HUDEP-2 (cell line): Measurements from ENCODE around the gene FAM47B.

Experiments
- DNase-seq, 76 experiments: peaks; one replicate each; lab custom pipeline; 2025; ENCODE audit not compliant: unreplicated experiment in 76 of 76; lab: John Stamatoyannopoulos, UW

The FAM47B gene

GRCh38 chrX:34942496-34942895 is at the start of gene FAM47B:
Gene FAM47B, plus strand, starts transcription at chrX:34942796. Its CDS starts 36 bp downstream, at chrX:34942832.
- DNase-seq: no peak

- no peak for DNase-seq
These were observed 48.9 kb upstream of the FAM47B start for GRCh38 chrX:34893741-34894140.

GRCh38 chrX:34900691-34901090 is 41.9 kb upstream of the FAM47B start:
- no peak for DNase-seq

- no peak for DNase-seq
These were observed 40.8 kb upstream of the FAM47B start for GRCh38 chrX:34901761-34902160.

- DNase-seq: no peak
These were observed 39.3 kb upstream of the FAM47B start for GRCh38 chrX:34903316-34903715.

- no peak for DNase-seq
These were observed 33.4 kb upstream of the FAM47B start for GRCh38 chrX:34909151-34909550.

- DNase-seq: no peak
These were observed 27.0 kb upstream of the FAM47B start for GRCh38 chrX:34915463-34916225.

GRCh38 chrX:34917146-34917545 is 25.4 kb upstream of the FAM47B start:
- no peak for DNase-seq

GRCh38 chrX:34918091-34918736 is 24.4 kb upstream of the FAM47B start:
- DNase-seq: no peak

- no peak for DNase-seq
These were observed 23.7 kb upstream of the FAM47B start for GRCh38 chrX:34918856-34919255.

- no peak for DNase-seq
These were observed 14.7 kb upstream of the FAM47B start for GRCh38 chrX:34927866-34928265.

GRCh38 chrX:34943235-34943634 is 639 bp downstream of the FAM47B start:
- DNase-seq: no peak

- no peak for DNase-seq
These were observed 14.3 kb downstream of the FAM47B start for GRCh38 chrX:34956916-34957315.

GRCh38 chrX:34961662-34962061 is 19.1 kb downstream of the FAM47B start:
- DNase-seq: no peak

- no peak for DNase-seq
These were observed 29.6 kb downstream of the FAM47B start for GRCh38 chrX:34972206-34972605.

- DNase-seq: no peak
These were observed 35.6 kb downstream of the FAM47B start for GRCh38 chrX:34978171-34978570.

GRCh38 chrX:34987646-34988045 is 45.0 kb downstream of the FAM47B start:
- no peak for DNase-seq
